Measurements from ENCODE around the gene KATNIP.

The KATNIP gene

GRCh38 chr16:27549746-27550581 is at the start of gene KATNIP, which contains the start of gene GTF3C1:
Gene KATNIP (plus strand): TSS chr16:27550144. CDS start chr16:27550171, 27 bp downstream.
Gene GTF3C1 (minus strand): TSS chr16:27549913. CDS start chr16:27549890, 23 bp downstream.
- DNase-seq (ENCODE audit: low spot score): peak; percentile 100

GRCh38 chr16:27500801-27501200 is 49.1 kb upstream of the KATNIP start:
- no peak for DNase-seq (ENCODE audit: low spot score)

- no peak for DNase-seq (ENCODE audit: low spot score)
Observed at GRCh38 chr16:27503662-27504061, 46.3 kb upstream of the KATNIP start.

GRCh38 chr16:27505297-27506236 is 44.4 kb upstream of the KATNIP start:
- DNase-seq (ENCODE audit: low spot score): no peak

- DNase-seq (ENCODE audit: low spot score): no peak
Observed at GRCh38 chr16:27506771-27507170, 43.2 kb upstream of the KATNIP start.

GRCh38 chr16:27508476-27508875 is 41.5 kb upstream of the KATNIP start:
- no peak for DNase-seq (ENCODE audit: low spot score)

- no peak for DNase-seq (ENCODE audit: low spot score)
Observed at GRCh38 chr16:27511657-27512448, 38.1 kb upstream of the KATNIP start.

- no peak for DNase-seq (ENCODE audit: low spot score)
Observed at GRCh38 chr16:27514806-27515205, 35.1 kb upstream of the KATNIP start.

GRCh38 chr16:27515874-27516353 is 34.0 kb upstream of the KATNIP start:
- DNase-seq (ENCODE audit: low spot score): no peak

GRCh38 chr16:27516365-27516764 is 33.6 kb upstream of the KATNIP start:
- no peak for DNase-seq (ENCODE audit: low spot score)

- DNase-seq (ENCODE audit: low spot score): no peak
Observed at GRCh38 chr16:27517664-27518063, 32.3 kb upstream of the KATNIP start.

- no peak for DNase-seq (ENCODE audit: low spot score)
Observed at GRCh38 chr16:27518226-27518625, 31.7 kb upstream of the KATNIP start.

- no peak for DNase-seq (ENCODE audit: low spot score)
Observed at GRCh38 chr16:27520982-27521673, 28.8 kb upstream of the KATNIP start.

- no peak for DNase-seq (ENCODE audit: low spot score)
Observed at GRCh38 chr16:27522173-27522707, 27.7 kb upstream of the KATNIP start.

- no peak for DNase-seq (ENCODE audit: low spot score)
Observed at GRCh38 chr16:27526180-27526579, 23.8 kb upstream of the KATNIP start.

- no peak for DNase-seq (ENCODE audit: low spot score)
Observed at GRCh38 chr16:27528294-27528693, 21.6 kb upstream of the KATNIP start.

- no peak for DNase-seq (ENCODE audit: low spot score)
Observed at GRCh38 chr16:27529962-27530361, 20.0 kb upstream of the KATNIP start.

GRCh38 chr16:27531186-27531585 is 18.8 kb upstream of the KATNIP start:
- DNase-seq (ENCODE audit: low spot score): no peak

GRCh38 chr16:27531826-27532800 is 17.8 kb upstream of the KATNIP start:
- DNase-seq (ENCODE audit: low spot score): no peak

- DNase-seq (ENCODE audit: low spot score): no peak
Observed at GRCh38 chr16:27534256-27534655, 15.7 kb upstream of the KATNIP start.

Measured in CD4-positive, alpha-beta T cell treated with Interleukin-6 at 100 ng/mL for 8 hours (primary cell).